Measurements from ENCODE around the gene PLCH2.

DNA sequence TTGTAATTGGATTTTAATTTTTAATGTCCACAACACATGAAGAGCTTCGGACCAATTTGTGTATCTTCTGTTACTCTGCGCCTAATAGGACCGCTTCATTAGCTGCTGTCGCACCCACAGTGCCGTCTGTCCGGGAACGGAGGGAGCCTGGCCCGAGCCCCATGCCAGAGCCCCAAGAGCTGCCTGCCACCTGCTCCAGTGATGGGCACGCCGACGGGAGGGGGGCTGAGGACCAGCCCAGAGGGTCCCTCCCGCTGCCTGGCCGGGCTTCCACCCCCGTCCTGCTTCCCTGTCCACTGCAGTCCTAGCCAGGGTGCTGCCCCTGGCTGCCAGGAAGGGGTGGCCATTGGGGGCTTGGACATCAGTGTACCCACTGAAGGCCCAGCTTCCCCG lies 30.3 kb upstream of the PLCH2 start:
- no peak for TF ChIP-seq CTCF (conservative IDR thresholded peaks at IDR 0.05; ENCODE audit: low read depth, low read length)
- TF ChIP-seq EZH2 (IDR thresholded peaks at IDR 0.05; ENCODE audit: borderline replicate concordance, low read depth, low read length, poor library complexity, severe bottlenecking) = peak; percentile 58

Data from A673 (cell line).